B cell (primary cell): ENCODE data around the gene FRMD3. TPM values are rescaled to one million over a fixed set of nuclear protein-coding genes. Genes with fewer than 3 reads are reported as not detected.

Experiments used
- ATAC-seq: fragments of 200-7000 bp; cut with Tn5 transposase; one replicate; pipeline ENCODE4 v1.10.0; 2021; ENCODE audit warnings: low read depth, mild to moderate bottlenecking, moderate number of reproducible peaks, moderate library complexity
- CTCF ChIA-PET: fragments of 350-600 bp; sonication (Branson Sonifier 250); formaldehyde crosslinking; loops from one replicate; lab custom pipeline; 2021; ENCODE audit warnings: antibody characterized with exemption, inconsistent platforms; lab: Charles Lee
- POLR2A ChIA-PET: fragments of 350-600 bp; sonication (Branson Sonifier 250); formaldehyde crosslinking; loops from one replicate; lab custom pipeline; 2021; ENCODE audit warnings: antibody characterized with exemption; lab: Charles Lee
- DNase-seq: peaks from one replicate; pipeline ENCODE4 v3.0.0; 2013
- H2AFZ ChIP-seq: 2 replicates; pipeline ENCODE4 v1.6.1; 2012; ENCODE audit warnings: mild to moderate bottlenecking, low read depth, low read length; ENCODE audit not compliant: insufficient read depth, poor library complexity, severe bottlenecking
- H3K27ac ChIP-seq, 2 donors: 1 replicate in 1 of 2; 2 replicates in 1 of 2; pipeline ENCODE4 v1.5.1; 2012 to 2013; ENCODE audit warnings: low read length in 2 of 2, mild to moderate bottlenecking in 2 of 2, moderate library complexity in 1 of 2
- H3K27me3 ChIP-seq, 4 experiments: fragments of 200-600 bp in 1 of 4; sonication (generic) in 1 of 4; replicated peaks in 1 of 4; 1 replicate in 2 of 4; 2 replicates in 2 of 4; pipeline versions ENCODE4 v1.6.1 to v1.7.0; 2013 to 2016; ENCODE audit warnings: low read length in 3 of 4, mild to moderate bottlenecking in 2 of 4, mixed read lengths in 1 of 4, moderate library complexity in 1 of 4; ENCODE audit not compliant: insufficient read depth in 4 of 4, control insufficient read depth in 3 of 4; ENCODE audit errors: control extremely low read depth in 1 of 4
- H3K36me3 ChIP-seq, 2 experiments: replicated peaks in 1 of 2; 1 replicate in 1 of 2; 2 replicates in 1 of 2; pipeline versions ENCODE4 v1.6.1 to v1.7.1; 2013; ENCODE audit warnings: low read length in 1 of 2; ENCODE audit not compliant: insufficient read depth in 2 of 2, control insufficient read depth in 1 of 2; ENCODE audit errors: control extremely low read depth in 1 of 2, extremely low read depth in 1 of 2
- H3K4me1 ChIP-seq, 2 donors: fragments of 200-600 bp in 1 of 2; sonication (generic) in 1 of 2; 1 replicate in 1 of 2; 2 replicates in 1 of 2; pipeline versions ENCODE4 v1.5.1 to v1.6.1; 2013 to 2017; ENCODE audit warnings: low read length in 2 of 2; ENCODE audit not compliant: control insufficient read depth in 2 of 2, insufficient read depth in 2 of 2
- H3K4me2 ChIP-seq: replicated peaks from 2 replicates; pipeline ENCODE3; 2012; ENCODE audit warnings: mild to moderate bottlenecking, low read depth, low read length; ENCODE audit not compliant: poor library complexity, severe bottlenecking
- H3K4me3 ChIP-seq, 5 experiments: fragments of 200-600 bp in 1 of 5; sonication (generic) in 1 of 5; 1 replicate in 3 of 5; 2 replicates in 2 of 5; pipeline versions ENCODE4 v1.5.1 to v1.7.0; 2011 to 2016; ENCODE audit warnings: low read length in 4 of 5, mild to moderate bottlenecking in 4 of 5, low read depth in 2 of 5, control low read depth in 1 of 5, moderate library complexity in 1 of 5; ENCODE audit not compliant: insufficient read depth in 1 of 5; ENCODE audit errors: control extremely low read depth in 1 of 5, extremely low read depth in 1 of 5
- H3K79me2 ChIP-seq: fragments of 200-600 bp; sonication (generic); one replicate; pipeline ENCODE4 v1.6.0; 2016; ENCODE audit warnings: low read length; ENCODE audit not compliant: control insufficient read depth, insufficient read depth
- H3K9ac ChIP-seq: fragments of 200-600 bp; sonication (generic); 2 replicates; pipeline ENCODE4 v1.6.1; 2017; ENCODE audit warnings: mild to moderate bottlenecking, low read length, moderate library complexity
- H3K9me3 ChIP-seq, 3 donors: one replicate each; pipeline versions ENCODE4 v1.6.1 to v1.7.1; 2013; ENCODE audit warnings: low read length in 2 of 3; ENCODE audit not compliant: control insufficient read depth in 2 of 3, insufficient read depth in 1 of 3; ENCODE audit errors: control extremely low read depth in 1 of 3
- H4K20me1 ChIP-seq: 2 replicates; pipeline ENCODE4 v1.6.0; 2012; ENCODE audit warnings: mild to moderate bottlenecking, low read length; ENCODE audit not compliant: insufficient read depth, control insufficient read depth, poor library complexity, severe bottlenecking
- H3K27ac Mint-ChIP-seq: one replicate; pipeline ENCODE4 v1.8.0; 2021; ENCODE audit warnings: mixed read lengths
- H3K27me3 Mint-ChIP-seq: one replicate; pipeline ENCODE4 v1.8.0; 2021; ENCODE audit warnings: mixed read lengths
- H3K4me1 Mint-ChIP-seq: one replicate; pipeline ENCODE4 v1.8.0; 2021; ENCODE audit warnings: mixed read lengths
- H3K4me3 Mint-ChIP-seq: one replicate; pipeline ENCODE4 v1.8.0; 2021; ENCODE audit warnings: mixed read lengths
- H3K9me3 Mint-ChIP-seq: one replicate; pipeline ENCODE4 v1.8.0; 2022; ENCODE audit warnings: mixed read lengths; ENCODE audit not compliant: insufficient read depth
- EZH2 ChIP-seq: IDR thresholded peaks from 2 replicates; pipeline ENCODE4 v1.6.1; 2012; ENCODE audit warnings: borderline replicate concordance, low read depth, mild to moderate bottlenecking, moderate library complexity, low read length; ENCODE audit not compliant: insufficient read depth, poor library complexity, severe bottlenecking
- WGBS: methylation state at CpG from one replicate; pipeline ENCODE4 v1.1.5; 2013; ENCODE audit warnings: missing lambda C conversion rate; ENCODE audit not compliant: insufficient coverage; 5-methylcytosine and 5-hydroxymethylcytosine counted together
- intact Hi-C: fragments of 100-400 bp; cut with micrococcal nuclease; formaldehyde crosslinking; loops from one replicate; pipeline ENCODE4 v1.10.0; 2022
- polyA plus RNA-seq: library from polyadenylated mRNA; depleted of rRNA; stranded (reverse); fragments of >200 nt; gene quantifications from 2 replicates; pipeline ENCODE4 v1.2.3, GENCODE V29; 2012
- total RNA-seq, 2 donors: library from RNA; stranded (reverse); fragments of 120-200 nt in 1 of 2; gene quantifications; 1 replicate in 1 of 2; 2 replicates in 1 of 2; pipeline versions ENCODE4 v1.2.3 to v1.2.4, GENCODE V29; 2013 to 2022
- TF ChIP-seq, protein P1 (sequence below): fragments of 200-600 bp; IDR thresholded peaks from one replicate; pipeline ENCODE4 v1.8.0; 2022; ENCODE audit warnings: antibody characterized with exemption, mild to moderate bottlenecking

FRMD3 gene
- total and polyA plus RNA-seq, 2 donors (not counting 1 experiment from before 2014, with no cell fraction given): 0.37 to 0.49 TPM

DNA sequence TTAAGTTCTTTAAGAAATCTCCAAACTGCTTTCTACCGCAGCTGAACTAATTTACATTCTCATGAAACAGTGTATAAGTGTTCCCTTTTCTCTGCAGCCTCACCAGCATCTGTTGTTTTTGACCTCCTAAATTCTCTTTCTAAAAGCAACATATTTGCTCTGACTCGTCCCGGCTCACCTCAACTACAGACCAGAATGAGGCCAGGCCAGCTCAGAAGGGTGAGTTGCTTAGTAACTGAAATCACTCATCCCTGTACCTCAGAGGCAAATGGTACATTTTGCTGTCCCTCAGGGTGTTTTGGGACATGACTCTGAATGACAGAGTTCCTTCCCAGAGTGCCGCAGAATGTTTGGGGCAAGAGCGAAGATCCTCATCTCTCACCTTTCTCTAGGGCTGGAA is 127.5 kb downstream of the FRMD3 start:
- no peaks in the 10 kb centered on the region for H3K4me1 ChIP-seq
- ChIA-PET CTCF (no interaction called here), POLR2A (no interaction called here)
- 95% methylated on average over 4 of the region's 5 CpGs for WGBS
- H3K27me3 ChIP-seq: no peaks in the 10 kb centered on the region
- DNase-seq: no peak
- no peak overlapping the region for H2AFZ ChIP-seq
- no peak overlapping the region for H3K9ac ChIP-seq
- Mint-ChIP-seq H3K9me3 (peaks cover 4% of the 10 kb centered on the region), H3K27ac (no peak overlapping the region), H3K4me3 (no peak overlapping the region), H3K4me1 (no peaks in the 10 kb centered on the region), H3K27me3 (peaks cover 4% of the 10 kb centered on the region)
- intact Hi-C loops: no loop called here
- H3K9me3 ChIP-seq: no peaks in the 10 kb centered on the region
- no peak overlapping the region for H3K4me3 ChIP-seq
- H4K20me1 ChIP-seq: no peaks in the 10 kb centered on the region
- H3K27ac ChIP-seq: no peak overlapping the region
- TF ChIP-seq, protein P1, sequence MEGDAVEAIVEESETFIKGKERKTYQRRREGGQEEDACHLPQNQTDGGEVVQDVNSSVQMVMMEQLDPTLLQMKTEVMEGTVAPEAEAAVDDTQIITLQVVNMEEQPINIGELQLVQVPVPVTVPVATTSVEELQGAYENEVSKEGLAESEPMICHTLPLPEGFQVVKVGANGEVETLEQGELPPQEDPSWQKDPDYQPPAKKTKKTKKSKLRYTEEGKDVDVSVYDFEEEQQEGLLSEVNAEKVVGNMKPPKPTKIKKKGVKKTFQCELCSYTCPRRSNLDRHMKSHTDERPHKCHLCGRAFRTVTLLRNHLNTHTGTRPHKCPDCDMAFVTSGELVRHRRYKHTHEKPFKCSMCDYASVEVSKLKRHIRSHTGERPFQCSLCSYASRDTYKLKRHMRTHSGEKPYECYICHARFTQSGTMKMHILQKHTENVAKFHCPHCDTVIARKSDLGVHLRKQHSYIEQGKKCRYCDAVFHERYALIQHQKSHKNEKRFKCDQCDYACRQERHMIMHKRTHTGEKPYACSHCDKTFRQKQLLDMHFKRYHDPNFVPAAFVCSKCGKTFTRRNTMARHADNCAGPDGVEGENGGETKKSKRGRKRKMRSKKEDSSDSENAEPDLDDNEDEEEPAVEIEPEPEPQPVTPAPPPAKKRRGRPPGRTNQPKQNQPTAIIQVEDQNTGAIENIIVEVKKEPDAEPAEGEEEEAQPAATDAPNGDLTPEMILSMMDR: no peak
- TF ChIP-seq EZH2: no peak
- no peaks in the 10 kb centered on the region for H3K36me3 ChIP-seq
- no peak for ATAC-seq
- no peaks in the 10 kb centered on the region for H3K79me2 ChIP-seq
- H3K4me2 ChIP-seq: no peak overlapping the region

DNA sequence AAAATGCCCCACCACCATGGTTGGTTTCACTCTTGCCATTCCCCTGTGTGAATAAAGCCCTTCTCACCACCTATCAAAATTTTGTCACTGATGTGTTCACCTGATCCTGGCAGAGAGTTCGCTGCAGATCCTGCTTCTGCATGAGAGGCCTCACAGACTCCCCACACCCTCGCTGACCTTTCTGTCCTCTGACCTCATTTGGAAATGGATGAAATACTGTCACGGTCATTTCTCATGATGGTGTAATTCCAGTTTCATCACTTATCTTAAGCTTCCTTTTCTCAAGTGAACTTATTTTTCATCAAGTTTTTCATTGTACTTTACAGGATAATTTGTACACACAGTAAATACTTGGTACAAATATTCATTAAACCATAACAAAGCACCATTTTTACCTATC is 131.3 kb downstream of the FRMD3 start:
- no peaks in the 10 kb centered on the region for H3K36me3 ChIP-seq
- no peak overlapping the region for H3K27ac Mint-ChIP-seq
- no peaks in the 10 kb centered on the region for H3K4me1 ChIP-seq
- 67% methylated on average over 1 of the region's 3 CpGs for WGBS
- H4K20me1 ChIP-seq: no peaks in the 10 kb centered on the region
- H3K4me1 Mint-ChIP-seq: no peaks in the 10 kb centered on the region
- H3K9me3 Mint-ChIP-seq: peaks cover 2% of the 10 kb centered on the region
- no peak overlapping the region for H3K9ac ChIP-seq
- H3K27me3 Mint-ChIP-seq: peaks cover 7% of the 10 kb centered on the region
- intact Hi-C loops: no loop called here
- TF ChIP-seq, protein P1: no peak
- TF ChIP-seq EZH2: no peak
- POLR2A ChIA-PET: no interaction called here
- H3K9me3 ChIP-seq: no peaks in the 10 kb centered on the region
- H2AFZ ChIP-seq: no peak overlapping the region
- H3K27ac ChIP-seq: no peak overlapping the region
- no peak overlapping the region for H3K4me3 ChIP-seq
- H3K4me2 ChIP-seq: no peak overlapping the region
- no peak overlapping the region for H3K4me3 Mint-ChIP-seq
- CTCF ChIA-PET: no interaction called here
- DNase-seq (no peak), ATAC-seq (no peak)
- no peaks in the 10 kb centered on the region for H3K79me2 ChIP-seq
- no peaks in the 10 kb centered on the region for H3K27me3 ChIP-seq
